Activated naive CD8-positive, alpha-beta T cell treated with anti-CD3 and anti-CD28 coated beads, Interleukin-2, amount 50 U/mL, for 24 hours (primary cell): ENCODE measurements around the gene CXXC5.
"Not testable (repeated sequence)": the region's sequence is repeated elsewhere in the genome, so short reads cannot be mapped to it uniquely, and the experiment has no call there.

Experiments
- ATAC-seq: fragments of 150-1000 bp; cut with Tn5 transposase; one replicate; pipeline ENCODE4 v1.10.0; 2021
- DNase-seq: peaks from one replicate; pipeline ENCODE4 v3.0.0; 2021
- H3K27ac Mint-ChIP-seq: one replicate; pipeline ENCODE4 v1.8.0; 2021; ENCODE audit warnings: mild to moderate bottlenecking, mixed read lengths
- H3K27me3 Mint-ChIP-seq: one replicate; pipeline ENCODE4 v1.8.0; 2021; ENCODE audit warnings: mixed read lengths
- H3K36me3 Mint-ChIP-seq: one replicate; pipeline ENCODE4 v1.8.0; 2021; ENCODE audit warnings: low read depth, mixed read lengths
- H3K4me1 Mint-ChIP-seq: one replicate; pipeline ENCODE4 v1.8.0; 2021; ENCODE audit warnings: mixed read lengths
- H3K4me3 Mint-ChIP-seq: one replicate; pipeline ENCODE4 v1.8.0; 2021; ENCODE audit warnings: mild to moderate bottlenecking, moderate library complexity, mixed read lengths
- H3K9me3 Mint-ChIP-seq: one replicate; pipeline ENCODE4 v1.8.0; 2021; ENCODE audit warnings: mixed read lengths

CXXC5 gene

DNA sequence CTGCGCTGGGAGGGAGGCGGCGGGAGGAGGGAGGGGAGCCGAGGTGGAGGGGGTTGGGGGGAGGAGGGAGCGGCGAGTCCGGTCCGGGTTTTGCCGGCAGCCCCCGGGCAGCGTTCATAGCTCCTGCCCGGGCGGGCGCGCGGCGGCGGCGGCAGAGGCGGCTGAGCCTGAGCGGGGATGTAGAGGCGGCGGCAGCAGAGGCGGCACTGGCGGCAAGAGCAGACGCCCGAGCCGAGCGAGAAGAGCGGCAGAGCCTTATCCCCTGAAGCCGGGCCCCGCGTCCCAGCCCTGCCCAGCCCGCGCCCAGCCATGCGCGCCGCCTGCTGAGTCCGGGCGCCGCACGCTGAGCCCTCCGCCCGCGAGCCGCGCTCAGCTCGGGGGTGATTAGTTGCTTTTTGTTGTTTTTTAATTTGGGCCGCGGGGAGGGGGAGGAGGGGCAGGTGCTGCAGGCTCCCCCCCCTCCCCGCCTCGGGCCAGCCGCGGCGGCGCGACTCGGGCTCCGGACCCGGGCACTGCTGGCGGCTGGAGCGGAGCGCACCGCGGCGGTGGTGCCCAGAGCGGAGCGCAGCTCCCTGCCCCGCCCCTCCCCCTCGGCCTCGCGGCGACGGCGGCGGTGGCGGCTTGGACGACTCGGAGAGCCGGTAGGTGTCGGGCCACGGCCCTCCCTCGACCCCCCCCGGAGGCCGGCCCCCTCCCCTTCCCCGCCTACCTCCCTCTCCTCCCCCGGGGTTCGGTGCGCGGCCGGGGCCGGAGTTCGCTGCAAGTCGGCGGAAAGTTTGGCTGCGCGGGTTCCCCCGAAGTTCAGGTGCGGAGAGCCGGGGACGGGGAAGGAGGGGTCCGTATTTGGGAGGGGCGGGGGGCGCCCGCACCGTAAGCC, at the start of gene CXXC5:
TSS of gene CXXC5 (plus strand) at position 145 of the 877 bp plus-strand sequence. CDS start 32,175 bp downstream, outside the sequence.
- H3K27me3 Mint-ChIP-seq: peaks cover 47% of the 10 kb centered on the region

DNA sequence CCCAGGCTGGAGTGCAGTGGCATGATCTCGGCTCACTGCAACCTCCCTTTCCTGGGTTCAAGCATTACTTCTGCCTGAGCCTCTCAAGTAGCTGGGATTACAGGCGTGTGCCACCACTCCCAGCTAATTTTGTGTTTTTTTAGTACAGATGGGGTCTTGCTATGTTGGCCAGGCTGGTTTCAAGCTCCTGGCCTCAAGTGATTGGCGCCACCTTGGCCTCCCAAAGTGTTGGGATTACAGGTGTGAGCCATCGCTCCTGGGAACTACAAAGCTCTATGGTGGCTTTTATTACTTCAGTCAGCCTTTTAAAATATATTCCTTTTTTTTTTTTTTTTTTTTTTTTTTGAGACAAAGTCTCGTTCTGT, 49.6 kb upstream of the CXXC5 start:
- not testable (repeated sequence) for ATAC-seq, H3K27ac Mint-ChIP-seq

More for the DNA sequence above, at the start of gene CXXC5:
- Mint-ChIP-seq H3K9me3 (no peaks in the 10 kb centered on the region), H3K27ac (no peak within 1 kb of the TSS), H3K4me3 (peak within 1 kb of the TSS; percentile 83), H3K4me1 (peaks cover 49% of the 10 kb centered on the region), H3K36me3 (no peaks in the 10 kb centered on the region)
- ATAC-seq: peak; percentile 45
- peak; percentile 72 for DNase-seq

DNA sequence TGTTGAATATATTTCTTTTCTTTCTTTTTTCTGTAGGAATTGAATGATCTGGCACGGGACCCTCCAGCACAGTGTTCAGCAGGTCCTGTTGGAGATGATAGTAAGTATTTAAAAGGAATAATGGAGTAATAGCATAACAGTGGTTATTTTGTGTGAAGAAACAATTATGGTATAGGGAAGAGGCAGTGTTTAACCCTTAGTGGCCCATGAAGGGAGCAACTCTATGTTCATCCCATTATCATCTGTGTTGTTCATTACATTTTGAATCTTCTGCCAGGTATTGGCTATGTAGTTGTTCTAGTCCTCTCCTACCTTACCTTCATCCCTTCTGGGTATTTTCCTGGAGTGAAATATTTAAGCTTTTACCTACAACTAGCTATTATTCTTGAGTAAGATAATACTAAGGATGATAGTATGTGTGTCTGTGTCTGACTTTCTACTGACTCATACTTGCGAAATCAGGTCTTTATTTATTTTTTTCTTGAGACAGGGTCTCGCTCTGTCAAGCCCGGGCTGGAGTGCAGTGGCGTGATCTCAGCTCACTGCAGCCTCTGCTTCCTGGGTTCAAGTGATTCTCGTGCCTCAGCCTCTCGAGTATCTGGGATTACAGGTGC, 47.7 kb upstream of the CXXC5 start:
- H3K27ac Mint-ChIP-seq: no peak overlapping the region
- ATAC-seq (no peak), DNase-seq (no peak)
- H3K27me3 Mint-ChIP-seq: no peaks in the 10 kb centered on the region
- H3K4me3 Mint-ChIP-seq: no peak overlapping the region
- H3K36me3 Mint-ChIP-seq: peaks cover 43% of the 10 kb centered on the region
- peaks cover 21% of the 10 kb centered on the region for H3K4me1 Mint-ChIP-seq
- H3K9me3 Mint-ChIP-seq: no peaks in the 10 kb centered on the region

More for the DNA sequence above, 49.6 kb upstream of the CXXC5 start:
- H3K36me3 Mint-ChIP-seq: peaks cover 45% of the 10 kb centered on the region
- DNase-seq, H3K27me3 Mint-ChIP-seq, H3K4me3 Mint-ChIP-seq, H3K9me3 Mint-ChIP-seq: not testable (repeated sequence)
- peaks cover 28% of the 10 kb centered on the region for H3K4me1 Mint-ChIP-seq

DNA sequence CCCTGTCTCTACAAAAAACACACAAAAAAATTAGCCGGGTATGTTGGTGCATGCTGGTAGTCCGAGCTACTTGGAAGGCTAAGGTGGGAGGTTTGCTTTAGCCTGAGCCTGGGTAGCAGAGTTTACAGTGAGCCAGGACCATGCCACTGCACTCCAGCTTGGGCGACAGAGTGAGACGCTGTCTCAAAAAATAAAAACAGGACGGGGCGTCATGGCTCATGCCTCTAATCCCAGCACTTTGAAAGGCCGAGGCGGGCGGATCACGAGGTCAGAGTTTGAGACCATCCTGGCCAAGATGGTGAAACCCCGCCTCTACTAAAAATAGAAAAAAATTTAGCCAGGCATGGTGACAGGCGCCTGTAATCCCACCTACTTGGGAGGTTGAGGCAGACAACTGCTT, 46.7 kb upstream of the CXXC5 start:
- H3K27me3 Mint-ChIP-seq: no peaks in the 10 kb centered on the region
- H3K36me3 Mint-ChIP-seq: peaks cover 42% of the 10 kb centered on the region
- no peak overlapping the region for H3K27ac Mint-ChIP-seq
- DNase-seq (no peak), ATAC-seq (no peak)
- H3K4me1 Mint-ChIP-seq: peaks cover 22% of the 10 kb centered on the region
- no peak overlapping the region for H3K4me3 Mint-ChIP-seq
- H3K9me3 Mint-ChIP-seq: no peaks in the 10 kb centered on the region

DNA sequence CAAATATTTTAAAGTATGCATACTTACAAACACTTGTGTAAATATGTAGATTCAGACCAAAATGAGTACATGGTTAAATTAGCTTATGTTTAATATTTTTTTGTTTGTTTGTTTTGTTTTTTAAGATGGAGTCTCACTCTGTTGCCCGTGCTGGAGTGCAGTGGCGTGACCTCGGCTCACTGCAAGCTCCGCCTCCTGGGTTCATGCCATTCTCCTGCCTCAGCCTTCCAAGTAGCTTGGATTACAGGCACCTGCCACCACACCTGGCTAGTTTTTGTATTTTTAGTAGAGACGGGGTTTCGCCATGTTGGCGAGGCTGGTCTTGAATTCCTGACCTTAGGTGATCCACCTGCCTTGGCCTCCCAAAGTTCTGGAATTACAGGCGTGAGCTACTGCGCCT, 46.2 kb upstream of the CXXC5 start:
- not testable (repeated sequence) for DNase-seq, H3K27ac Mint-ChIP-seq, H3K27me3 Mint-ChIP-seq

DNA sequence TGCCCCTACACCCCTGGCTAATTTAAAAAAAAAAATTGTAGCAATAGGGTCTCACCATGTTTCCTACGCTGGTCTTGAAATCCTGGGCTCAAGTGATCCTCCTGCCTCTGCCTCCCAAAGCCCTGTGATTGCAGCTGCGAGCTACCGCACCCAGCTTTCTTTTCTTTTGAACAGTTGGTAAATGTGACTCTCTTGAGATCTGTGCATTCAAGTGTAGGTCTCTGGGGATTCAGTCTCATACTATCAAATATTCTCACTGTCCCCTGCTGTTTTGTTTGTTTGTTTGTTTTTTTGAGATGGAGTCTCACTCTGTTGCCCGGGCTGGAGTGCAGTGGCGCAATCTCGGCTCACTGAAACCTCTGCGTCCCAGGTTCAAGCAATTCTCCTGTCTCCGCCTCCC, 42.3 kb upstream of the CXXC5 start:
- Mint-ChIP-seq H3K27me3 (no peaks in the 10 kb centered on the region), H3K36me3 (peaks cover 36% of the 10 kb centered on the region), H3K9me3 (no peaks in the 10 kb centered on the region), H3K27ac (no peak overlapping the region), H3K4me3 (no peak overlapping the region), H3K4me1 (peaks cover 29% of the 10 kb centered on the region)
- ATAC-seq: no peak
- DNase-seq: no peak

More for the DNA sequence above, 46.2 kb upstream of the CXXC5 start:
- not testable (repeated sequence) for H3K4me3 Mint-ChIP-seq, ATAC-seq, H3K9me3 Mint-ChIP-seq
- peaks cover 42% of the 10 kb centered on the region for H3K36me3 Mint-ChIP-seq
- peaks cover 21% of the 10 kb centered on the region for H3K4me1 Mint-ChIP-seq

DNA sequence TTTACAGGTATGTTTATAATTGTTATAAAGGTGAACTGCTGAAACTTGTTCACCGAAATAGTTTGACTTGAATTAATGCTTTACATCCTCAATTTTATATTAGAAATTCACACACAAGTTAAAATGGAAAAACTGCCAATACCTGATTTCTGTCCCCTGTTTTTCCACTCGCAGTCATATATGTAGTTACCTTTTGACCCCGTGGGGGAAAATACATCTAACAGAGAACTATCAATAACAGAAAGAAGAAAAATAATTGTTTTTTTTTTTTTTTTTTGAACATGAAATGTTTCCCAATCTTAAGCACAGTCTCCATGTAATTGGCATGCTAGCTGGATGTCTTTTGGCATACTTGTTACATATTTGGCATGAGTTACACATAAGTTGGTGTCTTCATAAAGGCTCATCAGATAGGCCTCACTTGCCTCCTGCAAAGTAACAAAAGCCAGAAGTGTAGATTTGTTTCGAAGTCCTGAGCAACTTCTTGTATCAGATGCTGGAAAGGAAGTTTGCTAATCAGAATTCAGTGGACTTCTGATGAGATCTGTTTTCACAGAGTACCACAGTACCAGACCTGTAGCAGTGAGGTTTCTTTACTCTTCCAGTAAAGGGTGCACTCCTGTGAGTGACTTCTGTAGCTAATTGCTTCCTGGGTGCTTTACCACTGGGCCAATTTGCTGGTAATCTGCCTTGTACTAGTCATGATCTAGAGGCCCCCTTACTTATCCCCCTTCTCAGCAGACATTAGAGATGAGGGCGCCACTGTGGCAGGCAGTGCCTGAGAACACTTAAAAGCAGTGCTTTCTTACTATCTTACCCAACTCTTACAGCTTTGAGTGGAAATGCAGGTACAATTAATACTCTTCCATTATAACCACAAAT, 36.2 kb upstream of the CXXC5 start:
- no peak overlapping the region for H3K4me3 Mint-ChIP-seq
- no peaks in the 10 kb centered on the region for H3K9me3 Mint-ChIP-seq
- H3K27ac Mint-ChIP-seq: peak overlapping the region; percentile 56
- peaks cover 33% of the 10 kb centered on the region for H3K4me1 Mint-ChIP-seq
- no peaks in the 10 kb centered on the region for H3K27me3 Mint-ChIP-seq
- peaks cover 34% of the 10 kb centered on the region for H3K36me3 Mint-ChIP-seq
- ATAC-seq (peak; percentile 57), DNase-seq (no peak)

DNA sequence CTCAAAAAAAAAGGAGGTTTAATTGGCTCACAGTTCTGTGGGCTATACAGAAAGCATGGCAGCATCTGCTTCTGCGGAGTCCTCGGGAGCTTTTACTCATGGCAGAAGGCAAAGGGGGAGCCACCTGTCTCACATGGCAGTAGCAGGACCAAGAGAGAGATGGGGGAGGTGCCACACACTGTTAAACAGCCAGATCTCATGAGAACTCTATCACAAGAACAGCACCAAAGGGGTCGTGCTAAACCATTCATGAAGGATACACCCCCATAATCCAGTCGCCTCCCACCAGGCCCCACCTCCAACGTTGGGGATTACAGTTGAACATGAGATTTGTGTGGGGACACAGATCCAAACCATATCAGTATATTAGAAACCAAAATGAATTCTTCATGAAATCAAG, 28.3 kb upstream of the CXXC5 start:
- Mint-ChIP-seq H3K4me1 (no peaks in the 10 kb centered on the region), H3K4me3 (no peak overlapping the region), H3K9me3 (no peaks in the 10 kb centered on the region), H3K27me3 (no peaks in the 10 kb centered on the region), H3K36me3 (peaks cover 57% of the 10 kb centered on the region), H3K27ac (peak overlapping the region; percentile 39)
- ATAC-seq (no peak), DNase-seq (no peak)

DNA sequence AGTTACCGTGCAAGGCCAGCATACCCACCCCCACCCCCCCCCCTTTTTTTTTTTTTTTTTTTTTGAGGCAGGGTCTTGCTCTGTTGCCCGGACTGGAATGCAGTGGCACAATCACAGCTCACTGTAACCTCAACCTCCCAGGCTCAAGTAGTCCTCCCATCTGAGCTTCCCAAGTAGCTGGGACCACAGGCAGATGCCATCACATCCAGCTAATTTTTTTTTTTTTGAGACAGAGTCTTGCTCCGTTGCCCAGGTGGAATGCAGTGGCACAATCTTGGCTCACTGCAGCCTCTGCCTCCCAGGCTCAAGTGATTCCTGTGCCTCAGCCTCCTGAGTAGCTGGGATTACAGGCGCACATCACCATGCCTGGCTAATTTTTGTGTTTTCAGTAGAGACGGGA, 22.8 kb upstream of the CXXC5 start:
- not testable (repeated sequence) for H3K4me1 Mint-ChIP-seq, H3K4me3 Mint-ChIP-seq, H3K27me3 Mint-ChIP-seq, ATAC-seq, H3K9me3 Mint-ChIP-seq, DNase-seq, H3K27ac Mint-ChIP-seq
- H3K36me3 Mint-ChIP-seq: peaks cover 48% of the 10 kb centered on the region

DNA sequence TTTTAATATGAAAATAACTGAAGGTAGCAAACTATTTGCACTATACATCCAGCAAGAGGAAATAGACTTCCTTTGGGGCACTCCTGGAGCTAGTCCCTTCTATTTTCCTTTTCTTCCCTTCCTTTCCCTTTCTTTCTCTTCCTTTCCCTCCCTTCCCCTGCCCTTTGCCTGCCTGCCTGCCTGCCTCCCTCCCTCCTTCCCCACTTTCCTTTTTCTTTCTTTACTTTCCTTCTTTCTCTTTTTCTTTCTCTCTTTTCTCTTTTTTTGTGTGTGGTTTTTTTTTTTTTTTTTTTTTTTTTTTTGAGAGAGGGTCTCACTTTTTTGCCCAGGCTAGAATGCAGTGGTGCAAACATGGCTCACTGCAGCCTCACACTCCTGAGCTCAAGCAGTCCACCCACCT, 17.3 kb upstream of the CXXC5 start:
- no peaks in the 10 kb centered on the region for H3K27me3 Mint-ChIP-seq
- no peaks in the 10 kb centered on the region for H3K9me3 Mint-ChIP-seq
- no peak overlapping the region for H3K4me3 Mint-ChIP-seq
- H3K36me3 Mint-ChIP-seq: peaks cover 23% of the 10 kb centered on the region
- peaks cover 26% of the 10 kb centered on the region for H3K4me1 Mint-ChIP-seq
- no peak overlapping the region for H3K27ac Mint-ChIP-seq
- ATAC-seq (no peak), DNase-seq (no peak)

DNA sequence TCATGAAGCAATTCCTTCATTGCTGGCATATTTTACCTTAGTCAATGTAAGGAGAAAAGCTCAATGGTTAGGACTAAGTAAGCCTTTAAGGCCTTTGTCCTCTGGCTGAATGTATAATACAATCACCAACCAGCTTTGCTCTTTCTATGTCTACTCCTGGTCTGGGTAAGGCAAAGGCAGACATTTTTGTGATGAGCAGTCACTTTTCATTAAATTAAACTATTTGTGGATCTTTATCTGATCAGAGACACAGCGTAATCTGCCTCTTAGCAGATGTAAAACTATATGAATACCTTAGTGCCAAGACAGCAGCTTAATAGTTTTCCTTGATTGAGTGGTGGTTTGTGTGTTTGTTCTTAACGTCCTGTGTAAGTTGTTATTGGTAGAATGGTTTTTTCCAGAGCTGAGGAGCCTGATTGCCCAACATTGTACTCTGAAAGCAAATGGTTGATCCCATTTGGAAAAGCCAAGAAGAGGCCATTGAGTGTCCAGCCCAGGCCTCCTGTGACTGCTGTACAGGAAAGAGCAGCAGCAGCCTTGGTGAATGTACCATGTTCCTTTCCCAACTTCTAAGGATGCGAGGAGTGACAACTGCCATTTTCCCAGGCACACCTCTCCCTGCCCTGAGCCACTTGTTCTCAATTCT, 16.5 kb upstream of the CXXC5 start:
- ATAC-seq: no peak
- peaks cover 34% of the 10 kb centered on the region for H3K4me1 Mint-ChIP-seq
- no peak overlapping the region for H3K27ac Mint-ChIP-seq
- peaks cover 22% of the 10 kb centered on the region for H3K36me3 Mint-ChIP-seq
- no peak for DNase-seq
- H3K4me3 Mint-ChIP-seq: no peak overlapping the region
- H3K9me3 Mint-ChIP-seq: no peaks in the 10 kb centered on the region
- no peaks in the 10 kb centered on the region for H3K27me3 Mint-ChIP-seq

DNA sequence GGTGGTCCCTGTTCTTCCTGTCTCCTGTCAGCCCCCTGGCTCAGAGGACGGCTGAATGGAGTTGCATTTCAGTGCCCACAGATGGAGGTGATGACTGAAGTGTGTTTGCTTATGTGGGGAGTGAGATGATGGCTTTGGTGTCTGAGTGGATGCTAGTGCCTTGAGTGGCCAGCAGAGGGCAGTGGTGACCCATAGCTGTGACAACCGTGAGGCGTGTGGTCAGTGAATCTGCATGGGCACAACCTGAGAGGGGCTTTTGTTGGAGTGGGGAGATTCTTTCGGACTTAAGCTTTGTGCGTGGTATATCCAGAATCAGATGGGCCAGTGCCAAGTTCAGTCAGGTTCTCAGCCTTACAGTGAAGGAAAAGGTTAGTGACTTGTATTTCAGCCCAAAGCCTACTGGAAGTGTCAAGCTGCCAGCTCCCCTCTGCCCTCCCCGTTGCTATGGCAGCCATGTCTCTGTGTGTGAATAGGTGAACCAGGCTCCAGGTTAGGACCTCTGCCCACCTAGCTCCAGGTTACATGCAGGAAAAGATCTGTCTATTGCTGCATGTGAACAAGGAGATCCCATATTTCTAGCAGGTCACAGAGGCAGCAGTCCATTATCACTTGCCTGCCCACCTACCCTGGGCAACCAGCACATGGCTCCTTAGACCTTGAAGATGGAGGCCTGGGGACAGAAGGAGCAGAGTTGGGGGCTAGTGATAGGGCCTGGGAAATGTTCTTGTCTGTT, 14.7 kb upstream of the CXXC5 start:
- DNase-seq (peak; percentile 74), ATAC-seq (peak; percentile 16)
- Mint-ChIP-seq H3K9me3 (no peaks in the 10 kb centered on the region), H3K4me3 (no peak overlapping the region), H3K36me3 (peaks cover 13% of the 10 kb centered on the region), H3K4me1 (peaks cover 43% of the 10 kb centered on the region), H3K27ac (peak overlapping the region; percentile 15), H3K27me3 (no peaks in the 10 kb centered on the region)

DNA sequence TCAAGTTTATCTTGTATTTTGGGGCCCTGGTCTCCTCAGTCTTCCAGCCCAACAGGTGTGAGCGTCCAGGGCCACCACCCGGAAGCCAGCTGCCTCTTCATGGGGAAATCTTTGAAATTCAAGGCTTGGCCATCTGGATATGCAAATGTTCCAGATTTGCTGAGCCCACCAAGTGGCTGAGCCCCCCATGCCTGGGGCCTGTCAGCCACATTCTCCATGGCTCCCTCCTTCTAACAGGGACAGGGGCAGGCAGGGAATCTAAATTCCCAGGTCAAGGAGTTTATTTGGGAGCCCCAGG, 14.2 kb upstream of the CXXC5 start:
- no peaks in the 10 kb centered on the region for H3K27me3 Mint-ChIP-seq
- no peak overlapping the region for H3K27ac Mint-ChIP-seq
- no peak for ATAC-seq
- peaks cover 11% of the 10 kb centered on the region for H3K36me3 Mint-ChIP-seq
- no peak overlapping the region for H3K4me3 Mint-ChIP-seq
- H3K9me3 Mint-ChIP-seq: no peaks in the 10 kb centered on the region
- DNase-seq: no peak
- peaks cover 48% of the 10 kb centered on the region for H3K4me1 Mint-ChIP-seq

DNA sequence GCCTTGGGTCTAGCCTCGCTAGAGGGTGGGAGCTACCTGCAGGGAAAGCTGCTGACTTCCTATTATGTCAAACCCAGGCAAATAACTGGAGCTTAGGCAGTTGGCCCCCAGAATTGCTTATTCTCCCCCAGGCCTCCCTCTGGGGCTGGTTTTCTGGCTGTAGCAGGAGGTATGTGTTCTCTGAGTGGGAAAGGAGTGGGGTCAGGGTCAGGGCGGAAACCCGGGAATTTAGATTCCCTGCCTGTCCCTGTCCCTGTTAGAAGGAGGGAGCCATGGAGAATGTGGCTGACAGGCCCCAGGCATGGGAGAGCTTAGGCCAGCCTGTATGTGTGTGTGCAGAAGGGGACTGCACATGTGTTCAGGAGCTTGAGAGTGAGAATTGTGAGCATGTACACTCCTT, 13.6 kb upstream of the CXXC5 start:
- H3K4me3 Mint-ChIP-seq: no peak overlapping the region
- no peaks in the 10 kb centered on the region for H3K9me3 Mint-ChIP-seq
- DNase-seq (no peak), ATAC-seq (no peak)
- H3K27ac Mint-ChIP-seq: peak overlapping the region; percentile 88
- no peaks in the 10 kb centered on the region for H3K27me3 Mint-ChIP-seq
- H3K4me1 Mint-ChIP-seq: peaks cover 49% of the 10 kb centered on the region
- peaks cover 11% of the 10 kb centered on the region for H3K36me3 Mint-ChIP-seq
